Inflammatory macrophage treated with lipopolysaccharide for 1 hour (primary cell): Measurements from ENCODE around the gene COPS9.

ENCODE experiments used
- DNase-seq, 2 donors: peaks; one replicate each; pipeline ENCODE4 v3.0.0-alpha.2; 2020 to 2022

COPS9 gene

GRCh38 chr2:240136013-240136670 is at the start of gene COPS9:
Gene COPS9 (minus strand): TSS chr2:240136305. CDS start chr2:240136284, 21 bp downstream.
- DNase-seq, result peak; percentile 78 to 91

GRCh38 chr2:240184656-240185055 is 48.6 kb upstream of the COPS9 start:
- no peak for DNase-seq

DNA sequence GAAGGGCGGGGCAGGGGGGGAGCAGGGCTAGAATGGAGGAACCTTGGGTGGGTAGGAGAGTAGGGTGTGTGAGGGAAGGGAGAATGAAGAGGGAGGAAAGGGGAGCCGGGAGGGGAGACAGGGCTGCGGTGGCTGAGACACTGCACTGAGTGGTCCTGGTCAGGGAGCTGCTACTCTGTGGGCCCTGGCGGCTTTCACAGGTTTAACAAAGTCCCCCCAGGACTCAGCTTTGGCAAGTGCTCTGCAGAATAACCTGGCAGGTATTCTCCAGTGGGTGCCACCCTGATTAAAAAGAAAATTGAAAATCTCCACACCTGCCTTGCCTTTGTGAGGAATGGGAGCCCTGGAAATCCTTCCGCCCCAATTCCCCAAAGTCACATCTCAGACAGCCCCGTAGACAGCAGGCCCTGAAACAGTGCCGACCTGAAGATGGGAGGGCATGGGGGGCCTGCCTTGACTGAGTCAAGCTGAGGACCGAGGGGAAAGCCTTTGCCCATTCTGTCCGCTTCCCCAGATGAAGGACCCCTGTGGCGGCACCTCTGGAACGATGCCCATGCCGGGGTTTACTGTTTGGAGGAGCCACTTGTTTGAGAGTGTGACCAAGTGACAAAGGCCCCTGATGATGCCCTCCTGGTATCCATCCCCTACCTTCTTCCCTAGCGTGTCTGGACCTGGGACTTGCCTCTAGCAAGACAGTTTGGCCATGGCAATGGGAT is 47.9 kb upstream of the COPS9 start:
- no peak for DNase-seq

GRCh38 chr2:240183006-240183874 is 47.1 kb upstream of the COPS9 start:
- no peak for DNase-seq

DNA sequence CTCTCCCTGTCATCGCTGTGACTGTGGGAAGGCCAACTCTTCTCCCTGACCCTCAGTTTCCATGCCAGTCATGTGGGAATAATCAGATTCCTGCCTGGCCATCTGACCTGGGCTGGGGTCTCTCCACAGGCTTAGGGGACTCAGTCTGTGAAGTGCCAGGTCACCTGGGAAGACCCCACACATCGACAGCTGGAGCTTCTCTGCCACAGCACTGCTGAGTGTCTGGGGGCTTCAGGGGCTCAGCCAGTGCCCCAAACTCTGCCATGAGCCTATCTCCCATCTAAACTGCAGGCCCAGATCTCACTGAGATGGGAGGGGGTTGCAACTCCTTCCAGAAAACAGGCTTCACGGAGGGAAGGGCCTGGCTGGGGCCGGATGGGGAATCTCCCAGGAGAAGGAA is 46.4 kb upstream of the COPS9 start:
- no peak for DNase-seq

- no peak for DNase-seq
Measured at GRCh38 chr2:240182001-240182400, 45.9 kb upstream of the COPS9 start.

DNA sequence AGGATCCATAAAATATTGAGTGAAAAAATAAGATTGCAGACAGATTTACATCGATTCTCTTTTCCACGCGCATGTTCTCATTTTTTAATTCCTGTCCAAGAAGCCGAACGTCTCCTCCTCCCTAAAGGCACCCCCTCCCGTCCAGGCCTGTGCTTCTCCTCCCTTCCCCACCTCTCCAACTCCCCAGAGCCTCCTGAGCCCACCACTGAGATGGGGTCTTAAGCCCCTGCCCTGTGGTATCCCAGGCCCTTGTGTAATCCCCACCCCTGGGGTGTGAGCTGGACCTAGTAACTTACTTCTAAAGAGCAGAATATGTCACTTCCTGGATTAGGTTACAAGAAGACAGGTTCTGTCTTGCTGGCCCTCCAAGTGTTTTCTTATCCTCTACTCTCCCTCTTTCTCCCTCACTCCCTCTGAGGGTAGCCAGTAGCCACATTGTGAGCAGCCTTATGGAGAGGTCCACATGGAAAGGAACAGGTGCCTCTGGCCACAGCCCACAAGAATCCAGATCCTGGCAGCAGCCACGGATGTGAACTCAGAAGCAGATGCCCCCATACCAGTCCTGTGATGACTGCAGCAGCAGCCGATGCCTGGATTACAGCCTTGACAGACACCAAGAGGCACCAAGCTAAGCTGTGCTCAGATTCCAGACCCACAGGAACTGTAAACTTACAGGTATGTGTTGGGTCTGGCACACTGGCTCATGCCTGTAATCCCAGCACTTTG is 44.0 kb upstream of the COPS9 start:
- no peak for DNase-seq

DNA sequence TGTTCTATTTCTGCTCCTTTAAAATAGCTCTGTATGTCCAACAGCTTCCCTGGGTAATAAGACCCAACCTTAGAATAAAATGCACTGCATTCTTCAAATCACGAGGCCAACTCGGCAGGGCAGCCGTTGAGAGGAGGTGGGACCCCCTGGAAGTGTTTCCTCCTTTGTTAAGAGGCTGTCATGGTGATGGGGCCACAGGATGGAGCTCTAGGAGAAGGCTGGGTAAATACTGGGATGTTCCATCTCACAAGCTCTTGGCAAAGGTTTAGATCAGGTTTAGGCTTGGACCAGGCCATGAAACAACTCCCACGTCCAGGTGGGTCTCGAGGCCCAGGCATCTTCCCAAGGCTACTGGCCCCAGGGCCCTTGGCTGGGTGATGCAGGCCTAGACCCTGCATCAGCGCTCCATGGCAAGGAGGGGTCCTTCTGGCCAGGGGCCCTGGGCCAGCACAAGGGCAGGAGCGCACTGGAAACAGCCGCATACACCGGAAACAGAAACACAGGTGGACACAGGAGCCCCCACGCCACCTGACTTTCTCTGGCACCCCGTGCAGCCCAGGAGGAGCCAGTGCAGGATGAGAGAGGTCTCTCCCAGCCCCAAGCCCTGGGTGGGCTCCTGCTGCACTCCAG is 43.2 kb upstream of the COPS9 start:
- DNase-seq, result no peak

DNA sequence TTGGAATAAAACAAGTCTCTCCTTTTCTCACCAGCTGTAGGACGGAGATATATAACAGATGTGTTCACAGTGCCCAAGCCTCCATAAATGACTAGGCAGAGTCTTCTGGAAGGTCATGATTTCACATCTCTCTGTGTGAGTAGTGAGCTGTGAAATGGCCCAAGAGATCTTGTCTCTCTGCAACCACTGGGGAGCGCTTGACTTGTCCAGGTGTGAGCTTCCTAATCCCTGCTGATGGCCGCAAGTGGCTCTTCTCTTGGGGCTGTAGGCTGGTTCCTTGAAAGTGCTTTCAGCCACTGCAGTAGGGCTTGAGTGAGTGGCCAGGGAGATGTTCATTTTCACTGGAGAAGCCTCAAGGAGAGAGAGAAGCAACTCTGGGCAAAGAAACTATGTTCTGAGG is 42.5 kb upstream of the COPS9 start:
- no peak for DNase-seq

DNA sequence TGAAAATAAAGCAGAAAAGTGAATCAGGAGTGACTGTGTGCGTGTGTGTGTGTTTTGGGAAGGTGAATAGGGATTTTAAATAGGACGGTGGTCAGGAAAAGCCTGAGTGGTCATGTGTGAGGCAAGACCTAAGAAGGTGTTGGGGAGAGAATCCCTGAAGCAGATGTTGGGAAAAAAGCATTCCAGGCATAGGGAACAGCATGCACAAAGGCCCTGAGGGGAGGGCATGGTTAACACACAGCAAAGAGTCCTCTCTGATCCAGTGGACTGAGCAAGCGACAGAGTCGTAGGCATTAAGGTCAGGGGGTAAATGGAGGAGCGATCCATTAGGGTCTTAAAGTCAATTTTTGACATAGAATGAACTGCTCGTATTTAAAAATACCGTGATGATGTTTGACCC is 38.4 kb upstream of the COPS9 start:
- DNase-seq, result no peak

- no peak for DNase-seq
Measured at GRCh38 chr2:240172071-240172895, 36.2 kb upstream of the COPS9 start.

- DNase-seq, result no peak
Measured at GRCh38 chr2:240170883-240171282, 34.8 kb upstream of the COPS9 start.

GRCh38 chr2:240170354-240170735 is 34.2 kb upstream of the COPS9 start:
- DNase-seq, result no peak

GRCh38 chr2:240169486-240170353 is 33.6 kb upstream of the COPS9 start:
- no peak for DNase-seq

- no peak for DNase-seq
Measured at GRCh38 chr2:240168546-240169361, 32.6 kb upstream of the COPS9 start.

DNA sequence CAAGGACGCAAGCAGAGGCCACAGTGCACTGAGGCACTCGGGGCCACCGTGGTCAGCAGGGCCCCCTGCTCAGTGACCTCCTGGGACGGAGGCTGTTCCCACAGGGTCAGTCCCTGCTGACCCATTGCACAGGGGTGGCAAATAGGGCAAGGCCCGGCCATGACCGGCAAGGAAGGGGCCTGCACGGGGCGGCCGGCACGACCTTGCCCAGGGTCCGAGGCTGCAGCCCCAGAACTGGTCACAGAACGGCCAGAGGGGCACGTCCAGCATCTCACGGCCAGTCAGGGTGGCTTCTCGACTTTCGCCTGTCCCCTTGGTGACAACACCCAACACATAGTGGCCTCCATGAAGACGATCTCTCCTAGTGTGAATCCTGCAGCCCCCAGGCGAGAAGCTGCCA is 31.9 kb upstream of the COPS9 start:
- DNase-seq, result no peak

DNA sequence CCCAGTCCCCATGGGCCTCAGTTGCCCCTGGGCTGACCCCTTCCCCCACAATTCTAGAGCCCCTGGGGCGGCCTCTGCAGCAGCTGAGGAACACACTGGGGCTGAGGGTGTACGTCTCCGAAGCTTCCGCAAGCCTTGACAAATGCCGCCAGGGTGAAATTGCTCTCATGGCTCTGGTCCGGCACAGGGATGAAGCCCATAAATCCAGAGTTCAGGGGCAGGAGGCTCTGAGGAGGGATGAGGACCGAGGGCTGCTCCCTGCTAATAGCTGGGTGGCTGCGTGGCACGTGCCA is 31.4 kb upstream of the COPS9 start:
- no peak for DNase-seq

- DNase-seq, result no peak
Measured at GRCh38 chr2:240166761-240167587, 30.9 kb upstream of the COPS9 start.

- DNase-seq, result no peak
Measured at GRCh38 chr2:240166191-240166590, 30.1 kb upstream of the COPS9 start.
